Endothelial cell of hepatic sinusoid (primary cell): ENCODE data around the gene CACNB3.

Source experiments
- in situ Hi-C: cut with HindIII; loops from 2 replicates; pipeline ENCODE4 v1.10.0; 2017; ENCODE audit warnings: low sequenced_read_pairs

Gene CACNB3

GRCh38 chr12:48817873-48818830 lies at the start of gene CACNB3:
Gene CACNB3 (plus strand): TSS chr12:48818496. CDS start chr12:48818930, 434 bp downstream.
- in situ Hi-C loops = no loop called here

- in situ Hi-C loops = no loop called here
These were observed 49.6 kb upstream of the CACNB3 start for GRCh38 chr12:48768736-48769135.

- in situ Hi-C loops = no loop called here
These were observed 47.5 kb upstream of the CACNB3 start for GRCh38 chr12:48770756-48771155.

DNA sequence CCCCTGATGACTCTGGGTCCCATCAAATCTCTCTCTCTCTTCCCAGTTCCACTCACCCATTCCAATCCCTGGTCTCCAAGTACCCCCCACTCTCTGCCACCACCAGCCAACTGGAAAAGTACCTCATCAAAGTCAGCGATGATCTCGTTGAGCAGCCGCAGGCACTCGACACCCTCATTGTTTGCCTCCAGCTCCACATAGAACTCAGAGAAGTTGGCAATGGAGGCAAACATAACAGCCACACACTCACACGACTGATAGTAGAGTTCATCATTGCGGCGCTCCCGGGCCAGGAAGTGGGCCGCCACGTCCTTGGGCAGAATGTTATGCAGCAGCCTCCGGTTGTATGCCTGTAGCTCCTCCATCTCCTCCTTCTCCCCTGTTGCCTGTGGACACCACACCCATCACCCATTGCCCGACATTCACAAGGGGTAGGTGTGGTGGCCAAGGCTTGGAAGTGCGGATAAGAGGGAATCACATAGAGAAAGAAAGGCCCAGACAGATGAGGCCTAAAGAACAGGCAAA lies 46.6 kb upstream of the CACNB3 start:
- in situ Hi-C loops = no loop called here

GRCh38 chr12:48773686-48774085 lies 44.6 kb upstream of the CACNB3 start:
- in situ Hi-C loops = no loop called here

DNA sequence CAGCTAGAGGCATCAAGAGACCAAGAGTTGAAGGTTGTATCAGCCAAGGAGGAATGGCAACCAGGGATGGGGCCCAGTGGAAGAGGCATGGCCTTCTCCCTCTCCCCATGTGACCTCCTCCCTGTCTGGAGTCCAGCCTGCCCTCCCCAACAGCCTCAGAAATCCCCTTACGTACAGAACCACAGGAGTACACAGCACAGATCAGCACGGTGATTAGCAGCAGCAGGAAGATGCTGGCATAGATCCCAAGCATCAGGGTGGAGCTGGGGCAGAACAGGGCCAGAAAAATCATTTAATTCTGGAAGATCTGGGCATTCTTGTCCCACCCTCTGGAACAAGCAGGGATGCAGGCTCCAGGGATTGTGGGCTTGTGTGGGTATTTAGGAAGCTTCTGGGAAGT lies 43.8 kb upstream of the CACNB3 start:
- in situ Hi-C loops = no loop called here

- in situ Hi-C loops = no loop called here
These were observed 43.0 kb upstream of the CACNB3 start for GRCh38 chr12:48775299-48775698.

DNA sequence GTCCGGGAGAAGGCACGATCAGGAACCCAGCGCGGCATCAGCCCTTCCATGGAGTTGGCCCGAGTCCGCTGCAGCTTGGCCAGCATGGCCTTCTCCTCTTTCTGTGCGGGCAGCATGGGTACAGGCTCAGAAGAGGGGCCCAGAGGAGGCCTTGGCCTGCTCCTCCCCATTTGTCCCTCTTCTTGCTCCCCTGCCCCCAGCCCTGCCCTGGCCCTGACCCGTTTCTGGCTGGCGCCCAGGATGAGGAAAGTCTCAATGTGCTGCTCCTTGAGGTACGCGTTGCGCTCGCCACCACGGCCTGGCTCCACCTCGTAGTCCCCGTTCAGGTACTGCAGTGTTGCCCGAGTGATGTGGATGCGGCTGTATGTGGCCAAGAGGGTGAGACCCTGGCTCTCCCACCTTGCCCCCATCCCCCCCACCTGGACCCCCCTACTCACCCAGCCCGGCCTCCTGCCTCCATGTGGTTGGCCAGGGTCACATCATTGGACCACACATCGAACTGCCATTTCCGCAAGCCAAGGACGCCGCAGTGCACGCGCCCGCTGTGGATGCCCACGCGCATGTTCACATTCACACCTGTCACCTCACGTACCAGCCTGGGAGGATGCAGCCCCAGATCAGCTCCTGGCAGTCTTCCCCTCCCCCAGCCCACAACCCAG lies 42.2 kb upstream of the CACNB3 start:
- in situ Hi-C loops = no loop called here

DNA sequence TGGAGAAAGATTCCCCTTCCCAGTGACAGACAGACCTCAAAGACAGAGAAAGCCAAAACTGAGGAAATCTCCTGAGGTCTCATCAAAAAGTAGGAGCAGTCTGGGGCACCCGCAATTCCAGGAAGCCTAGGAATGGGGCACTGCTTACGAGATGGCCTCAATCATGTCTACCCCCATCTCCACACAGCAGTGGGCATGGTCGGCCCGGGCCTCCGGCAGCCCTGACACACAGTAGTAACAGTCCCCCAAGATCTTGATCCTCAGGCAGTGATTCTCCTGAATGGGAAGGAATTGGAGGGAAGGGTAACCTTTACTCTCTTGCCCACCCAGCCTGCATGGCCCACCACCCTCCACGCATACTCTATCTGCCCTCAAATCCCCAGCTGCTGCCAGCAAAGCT lies 41.3 kb upstream of the CACNB3 start:
- in situ Hi-C loops = no loop called here

DNA sequence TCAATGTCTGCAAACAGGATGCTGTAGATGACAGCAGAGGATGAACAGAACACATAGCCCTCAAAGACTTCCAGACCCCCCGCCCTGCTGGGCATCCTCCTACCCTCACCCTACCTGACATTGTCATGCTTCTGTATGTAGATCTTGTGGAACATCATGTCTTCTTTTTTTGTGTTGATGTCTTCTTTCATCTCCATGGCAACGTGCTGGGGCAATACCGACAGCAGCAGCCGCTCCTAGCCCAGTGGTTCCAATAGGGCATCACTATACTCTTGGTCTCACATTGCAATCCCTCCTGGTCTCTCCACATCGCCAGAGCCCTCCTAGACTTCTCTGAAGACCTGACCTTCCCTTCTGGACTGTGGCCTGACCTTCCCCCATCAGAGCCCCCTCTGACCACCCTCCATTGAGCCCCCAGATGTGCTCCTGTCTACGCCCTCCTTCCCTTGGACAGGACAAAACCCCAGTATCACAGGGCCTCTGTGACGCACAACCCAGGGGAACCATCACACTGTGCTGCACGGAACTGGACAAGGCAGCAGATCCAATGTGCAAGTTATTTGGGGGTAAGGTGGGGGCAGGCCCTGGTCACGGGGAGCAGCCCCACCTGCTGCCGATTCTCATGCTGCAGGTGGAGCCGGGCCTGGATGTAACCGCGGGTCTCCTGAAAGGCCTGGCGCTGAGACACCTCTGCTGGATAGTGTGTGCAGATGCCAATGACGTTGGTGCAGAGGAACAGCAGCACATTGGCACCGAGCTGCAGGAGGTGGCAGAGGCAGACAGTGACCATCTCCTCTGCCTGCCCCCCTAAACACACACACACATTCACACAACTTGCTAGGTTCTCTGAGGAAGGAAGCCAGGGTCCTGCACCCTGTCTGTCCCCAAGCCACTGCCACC lies 40.5 kb upstream of the CACNB3 start:
- in situ Hi-C loops = no loop called here

- in situ Hi-C loops = no loop called here
These were observed 38.4 kb upstream of the CACNB3 start for GRCh38 chr12:48779869-48780268.

GRCh38 chr12:48780381-48781025 lies 37.8 kb upstream of the CACNB3 start:
- in situ Hi-C loops = no loop called here

DNA sequence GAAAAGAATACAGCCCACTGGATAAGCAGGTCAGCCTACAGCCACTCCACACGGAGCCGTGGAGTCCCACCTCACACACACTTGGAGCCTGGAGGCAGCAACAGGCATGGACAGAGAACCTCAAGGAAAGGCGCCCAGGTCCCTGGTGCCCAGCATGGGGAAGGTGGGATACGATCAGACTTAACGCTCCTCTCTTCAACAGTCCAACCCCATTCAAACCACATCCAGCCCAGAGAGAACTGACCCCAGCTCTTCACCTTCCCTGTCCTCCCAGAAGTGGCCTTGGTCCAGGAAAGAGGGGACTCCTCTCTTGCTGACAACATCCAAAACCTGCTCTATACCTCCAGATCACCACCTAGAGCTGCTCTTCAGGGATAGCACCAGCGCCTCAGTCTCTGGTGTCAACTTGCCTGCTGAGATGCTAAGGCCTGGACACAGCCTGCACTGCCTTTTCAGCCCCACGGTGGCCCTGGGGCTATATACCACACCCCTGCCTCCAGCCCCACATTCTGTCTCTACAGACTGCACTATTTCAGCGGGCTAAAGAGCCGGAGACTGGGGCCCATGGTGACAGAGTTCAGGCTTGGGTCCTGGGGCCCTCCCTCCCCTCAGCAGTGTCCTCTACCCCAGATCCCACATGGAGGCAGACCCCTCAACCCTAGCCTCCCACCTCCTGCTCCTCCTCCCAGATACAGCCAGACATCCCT lies 36.4 kb upstream of the CACNB3 start:
- in situ Hi-C loops = no loop called here

DNA sequence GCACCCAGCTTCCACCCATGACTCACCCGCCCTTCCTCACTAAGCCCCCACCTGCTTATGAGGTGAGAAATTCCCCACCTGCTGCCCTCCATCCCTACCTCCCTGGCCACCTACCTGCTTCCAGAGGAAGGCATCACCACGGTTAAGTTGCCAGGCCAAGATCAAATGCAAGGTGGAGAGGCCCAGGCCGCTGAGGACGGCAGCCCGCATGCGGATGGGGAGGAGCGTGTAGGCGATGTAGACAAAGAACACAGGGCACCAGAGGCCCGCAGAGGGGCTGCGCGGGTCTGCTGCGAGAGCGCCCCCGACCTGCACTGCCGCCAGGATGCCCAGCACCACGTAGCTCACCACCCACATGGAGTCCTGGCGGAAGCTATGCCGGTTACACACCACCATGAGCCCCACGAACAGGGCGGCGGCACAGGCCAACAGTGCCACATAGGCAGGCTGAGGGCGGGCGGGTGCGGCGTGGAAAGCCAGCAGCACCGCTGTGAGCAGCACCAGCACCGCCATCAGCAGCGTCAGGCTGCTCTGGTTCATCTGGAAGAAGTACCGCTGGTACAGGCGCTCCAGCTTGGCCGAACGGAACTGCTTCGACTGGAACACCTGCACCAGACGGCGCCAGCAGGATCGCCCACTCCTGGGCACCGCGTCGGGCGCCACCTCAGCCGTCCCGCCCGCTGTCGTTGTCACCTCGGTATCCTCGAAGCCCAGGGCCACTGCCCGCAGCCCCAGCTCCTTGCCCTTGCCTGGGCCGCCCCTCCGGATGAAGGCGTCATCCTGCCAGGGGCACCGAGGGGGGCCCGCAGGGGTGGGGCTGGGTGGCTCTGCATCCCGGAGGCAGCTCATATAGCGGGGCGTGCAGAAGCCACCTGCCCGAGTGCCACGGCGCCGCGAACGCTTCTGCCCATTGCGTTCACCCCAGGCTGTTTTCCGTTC lies 35.6 kb upstream of the CACNB3 start:
- in situ Hi-C loops = no loop called here

DNA sequence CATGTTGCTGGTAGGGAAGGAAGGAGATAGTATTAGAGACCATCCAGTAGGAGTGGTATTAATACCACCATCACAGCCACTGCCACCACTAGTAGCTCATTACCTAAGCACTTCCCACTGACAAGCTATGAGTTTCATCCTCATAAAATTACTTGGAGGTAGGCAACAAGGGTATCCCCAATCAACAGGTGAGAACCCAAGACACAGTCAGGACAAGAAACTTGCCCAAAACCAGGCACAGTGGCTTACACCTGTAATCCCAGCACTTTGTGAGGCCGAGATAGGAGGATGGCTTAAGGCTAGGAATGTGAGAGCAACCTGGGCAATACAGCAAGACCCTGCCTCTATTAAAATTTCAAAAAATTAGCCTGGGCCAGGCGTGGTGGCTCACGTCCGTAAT lies 34.9 kb upstream of the CACNB3 start:
- in situ Hi-C loops = no loop called here

DNA sequence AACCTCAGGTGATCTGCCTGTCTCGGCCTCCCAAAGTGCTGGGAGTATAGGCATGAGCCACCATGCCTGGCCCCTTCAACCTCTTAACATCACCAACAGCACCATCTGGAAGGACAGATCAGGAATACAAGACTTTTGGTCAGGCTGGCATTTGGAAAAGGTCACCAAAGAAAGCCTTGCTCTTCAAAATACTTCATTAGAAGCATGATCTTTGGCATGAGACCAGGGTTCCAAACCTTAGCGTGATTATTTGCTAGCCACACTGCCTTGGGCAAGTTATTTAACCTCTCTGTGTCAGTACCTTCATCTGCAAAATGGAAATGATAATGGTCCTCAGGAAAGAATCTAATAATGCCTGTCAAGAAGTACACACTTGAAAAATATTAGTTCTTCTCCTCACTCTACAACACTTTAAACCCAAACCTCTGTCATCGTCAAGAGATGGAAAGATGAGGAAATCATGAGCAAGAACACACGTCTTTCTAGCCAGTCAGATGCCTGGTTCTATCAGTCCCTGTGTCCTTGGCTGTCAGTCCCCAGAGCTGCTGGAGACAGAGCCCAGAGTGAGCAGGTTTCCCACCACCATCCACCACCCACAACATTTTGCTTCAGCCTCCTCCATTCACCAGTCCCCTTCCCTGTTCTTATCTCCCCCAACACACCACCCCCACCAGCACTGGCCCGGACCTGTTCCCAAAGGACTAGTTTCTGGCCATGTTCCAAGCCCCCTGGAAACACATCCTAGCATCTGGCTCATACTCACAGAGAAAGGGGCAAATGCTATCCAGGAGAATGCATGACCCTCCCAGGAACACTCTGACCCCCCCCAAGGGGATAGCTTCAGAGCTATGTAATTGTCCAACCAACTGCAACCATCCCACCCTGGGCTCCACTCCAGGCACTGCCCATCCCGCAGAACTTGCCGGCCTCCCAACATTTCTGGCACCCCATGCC lies 31.4 kb upstream of the CACNB3 start:
- in situ Hi-C loops = no loop called here

- in situ Hi-C loops = no loop called here
These were observed 30.3 kb upstream of the CACNB3 start for GRCh38 chr12:48787791-48788523.
